Lower leg skin (tissue), 3 donors: ENCODE results near the gene C2CD5.

Experiments used
- POLR2A ChIP-seq, 2 donors: fragments of 450-650 bp; IDR thresholded peaks; one replicate each; pipeline ENCODE4 v1.6.1; 2016 to 2017; ENCODE audit warnings: antibody characterized with exemption in 2 of 2, mild to moderate bottlenecking in 1 of 2, moderate library complexity in 1 of 2
- TF ChIP-seq, protein P1 (sequence below), 3 donors: fragments of 450-650 bp; IDR thresholded peaks; one replicate each; pipeline ENCODE4 v1.5.1; 2016; ENCODE audit warnings: antibody characterized with exemption in 3 of 3, mild to moderate bottlenecking in 3 of 3, moderate library complexity in 2 of 3

GRCh38 chr12:22473212-22473611, 71.1 kb downstream of the C2CD5 start:
- TF ChIP-seq, protein P1, sequence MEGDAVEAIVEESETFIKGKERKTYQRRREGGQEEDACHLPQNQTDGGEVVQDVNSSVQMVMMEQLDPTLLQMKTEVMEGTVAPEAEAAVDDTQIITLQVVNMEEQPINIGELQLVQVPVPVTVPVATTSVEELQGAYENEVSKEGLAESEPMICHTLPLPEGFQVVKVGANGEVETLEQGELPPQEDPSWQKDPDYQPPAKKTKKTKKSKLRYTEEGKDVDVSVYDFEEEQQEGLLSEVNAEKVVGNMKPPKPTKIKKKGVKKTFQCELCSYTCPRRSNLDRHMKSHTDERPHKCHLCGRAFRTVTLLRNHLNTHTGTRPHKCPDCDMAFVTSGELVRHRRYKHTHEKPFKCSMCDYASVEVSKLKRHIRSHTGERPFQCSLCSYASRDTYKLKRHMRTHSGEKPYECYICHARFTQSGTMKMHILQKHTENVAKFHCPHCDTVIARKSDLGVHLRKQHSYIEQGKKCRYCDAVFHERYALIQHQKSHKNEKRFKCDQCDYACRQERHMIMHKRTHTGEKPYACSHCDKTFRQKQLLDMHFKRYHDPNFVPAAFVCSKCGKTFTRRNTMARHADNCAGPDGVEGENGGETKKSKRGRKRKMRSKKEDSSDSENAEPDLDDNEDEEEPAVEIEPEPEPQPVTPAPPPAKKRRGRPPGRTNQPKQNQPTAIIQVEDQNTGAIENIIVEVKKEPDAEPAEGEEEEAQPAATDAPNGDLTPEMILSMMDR (IDR thresholded peaks at IDR 0.05), result no peak
- TF ChIP-seq POLR2A (IDR thresholded peaks at IDR 0.05), result no peak
